T-helper 17 cell (primary cell): Measurements from ENCODE around the gene MAPKAP1. TPM values are rescaled to one million over a fixed set of nuclear protein-coding genes. Genes with fewer than 3 reads are reported as not detected.

Source experiments
- ATAC-seq: fragments of 150-1000 bp; cut with Tn5 transposase; 2 replicates; pipeline ENCODE4 v1.10.0; 2021; ENCODE audit warnings: mild to moderate bottlenecking, moderate library complexity
- DNase-seq, 3 donors: peaks; one replicate each; pipeline versions ENCODE4 v3.0.0 to v3.0.0-alpha.2; 2020 to 2021
- H3K9me3 ChIP-seq: one replicate; pipeline ENCODE4 v1.7.0; 2013; ENCODE audit warnings: low read length, mild to moderate bottlenecking; ENCODE audit not compliant: control insufficient read depth, poor library complexity, severe bottlenecking
- H3K27ac Mint-ChIP-seq: one replicate; pipeline ENCODE4 v1.8.0; 2022; ENCODE audit warnings: mild to moderate bottlenecking, moderate library complexity, mixed read lengths
- H3K27me3 Mint-ChIP-seq: one replicate; pipeline ENCODE4 v1.8.0; 2022; ENCODE audit warnings: mixed read lengths
- H3K36me3 Mint-ChIP-seq: one replicate; pipeline ENCODE4 v1.8.0; 2022; ENCODE audit warnings: low read depth, mixed read lengths
- H3K4me1 Mint-ChIP-seq: one replicate; pipeline ENCODE4 v1.8.0; 2022; ENCODE audit warnings: mild to moderate bottlenecking, mixed read lengths
- H3K4me3 Mint-ChIP-seq: one replicate; pipeline ENCODE4 v1.8.0; 2022; ENCODE audit warnings: mild to moderate bottlenecking, moderate library complexity, mixed read lengths
- total RNA-seq, 4 donors: library from RNA in 2 of 4; stranded (reverse) in 2 of 4; gene quantifications; one replicate each; pipeline ENCODE4 v1.2.3 and lab custom pipeline; 2022 to 2026

The MAPKAP1 gene
- total RNA-seq, 2 donors from 2014 or later = 46.6 to 52.9 TPM

DNA sequence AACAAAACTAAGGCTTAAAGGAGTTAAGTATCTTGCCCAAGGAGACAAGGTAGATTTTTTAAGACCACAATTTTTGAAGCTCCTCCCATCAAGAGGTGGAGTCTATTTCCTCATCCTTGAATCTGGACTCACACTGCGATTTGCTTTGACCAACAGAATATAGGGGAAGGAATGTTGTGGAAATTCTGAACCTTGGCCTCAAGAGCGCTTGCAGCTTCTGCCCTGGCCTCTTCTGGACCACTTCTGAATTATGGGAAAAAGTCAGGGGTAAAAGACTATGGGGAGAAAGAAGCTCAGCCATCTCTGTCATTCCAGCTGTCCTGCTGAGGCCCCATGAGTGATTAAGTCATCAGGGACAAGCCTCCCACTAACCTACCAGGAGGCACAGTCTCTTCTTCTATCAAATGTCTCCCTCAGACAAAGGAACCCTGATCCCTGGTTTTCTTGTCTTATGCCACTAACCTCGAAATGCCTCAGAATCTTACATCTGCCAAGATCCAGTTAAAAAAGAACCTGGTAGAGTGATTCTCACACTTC, 25.9 kb downstream of the MAPKAP1 start:
- H3K36me3 Mint-ChIP-seq = peaks cover 6% of the 10 kb centered on the region
- H3K4me3 Mint-ChIP-seq = no peak overlapping the region
- DNase-seq = no peak
- no peaks in the 10 kb centered on the region for H3K27me3 Mint-ChIP-seq
- H3K9me3 ChIP-seq = no peaks in the 10 kb centered on the region
- ATAC-seq = no peak
- peak overlapping the region; percentile 24 for H3K27ac Mint-ChIP-seq
- peaks cover 22% of the 10 kb centered on the region for H3K4me1 Mint-ChIP-seq

DNA sequence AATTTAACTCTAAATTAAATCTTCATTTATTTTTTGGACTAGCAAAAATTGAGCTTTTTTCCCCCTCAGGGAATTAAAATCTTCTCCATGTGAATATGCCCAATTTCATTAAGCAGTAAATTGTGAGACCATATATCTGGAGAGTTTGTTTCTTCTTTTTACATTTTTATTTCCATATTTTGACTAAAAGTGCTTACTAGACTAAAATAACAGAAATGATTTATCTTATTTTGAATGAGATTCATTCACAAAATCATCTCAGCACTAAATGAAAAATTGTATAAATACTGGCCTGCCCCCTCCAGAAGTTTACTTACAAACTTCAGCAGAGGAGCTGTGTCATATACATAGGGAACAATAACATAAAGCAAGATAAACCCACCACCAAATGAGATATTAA, 26.6 kb downstream of the MAPKAP1 start:
- H3K27me3 Mint-ChIP-seq = no peaks in the 10 kb centered on the region
- ATAC-seq (no peak), DNase-seq (no peak)
- H3K9me3 ChIP-seq = no peaks in the 10 kb centered on the region
- H3K27ac Mint-ChIP-seq = no peak overlapping the region
- peaks cover 6% of the 10 kb centered on the region for H3K36me3 Mint-ChIP-seq
- H3K4me1 Mint-ChIP-seq = peaks cover 20% of the 10 kb centered on the region
- H3K4me3 Mint-ChIP-seq = no peak overlapping the region

DNA sequence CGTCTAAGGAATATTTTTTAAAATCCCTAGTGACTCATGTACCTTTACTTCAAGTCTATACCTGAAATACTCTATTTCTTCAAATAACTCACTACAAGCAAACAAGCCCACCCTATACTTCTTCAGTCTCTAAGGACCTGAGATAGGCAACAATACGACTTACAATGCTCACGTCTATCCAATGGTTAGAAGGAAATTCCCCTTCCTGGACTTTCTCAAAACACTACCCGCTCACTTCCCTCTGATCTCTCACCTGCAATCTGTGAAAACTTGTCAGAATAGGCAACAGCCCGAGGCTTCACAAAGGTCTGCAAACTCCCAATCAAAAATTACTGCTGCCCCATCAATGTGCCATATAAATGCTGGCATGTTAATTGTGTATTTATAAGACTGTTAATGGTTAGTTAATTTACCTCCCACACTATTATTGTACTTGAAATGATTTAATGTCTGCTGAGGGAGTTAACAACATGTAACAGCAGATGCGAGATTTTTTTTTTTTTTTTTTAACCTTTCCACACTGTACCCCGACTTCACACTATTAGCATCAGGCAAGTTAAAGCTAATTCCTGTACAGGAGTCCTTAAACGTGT, 27.3 kb downstream of the MAPKAP1 start:
- H3K36me3 Mint-ChIP-seq = no peaks in the 10 kb centered on the region
- DNase-seq (no peak), ATAC-seq (no peak)
- peaks cover 20% of the 10 kb centered on the region for H3K4me1 Mint-ChIP-seq
- no peak overlapping the region for H3K27ac Mint-ChIP-seq
- H3K9me3 ChIP-seq = no peaks in the 10 kb centered on the region
- no peak overlapping the region for H3K4me3 Mint-ChIP-seq
- no peaks in the 10 kb centered on the region for H3K27me3 Mint-ChIP-seq

DNA sequence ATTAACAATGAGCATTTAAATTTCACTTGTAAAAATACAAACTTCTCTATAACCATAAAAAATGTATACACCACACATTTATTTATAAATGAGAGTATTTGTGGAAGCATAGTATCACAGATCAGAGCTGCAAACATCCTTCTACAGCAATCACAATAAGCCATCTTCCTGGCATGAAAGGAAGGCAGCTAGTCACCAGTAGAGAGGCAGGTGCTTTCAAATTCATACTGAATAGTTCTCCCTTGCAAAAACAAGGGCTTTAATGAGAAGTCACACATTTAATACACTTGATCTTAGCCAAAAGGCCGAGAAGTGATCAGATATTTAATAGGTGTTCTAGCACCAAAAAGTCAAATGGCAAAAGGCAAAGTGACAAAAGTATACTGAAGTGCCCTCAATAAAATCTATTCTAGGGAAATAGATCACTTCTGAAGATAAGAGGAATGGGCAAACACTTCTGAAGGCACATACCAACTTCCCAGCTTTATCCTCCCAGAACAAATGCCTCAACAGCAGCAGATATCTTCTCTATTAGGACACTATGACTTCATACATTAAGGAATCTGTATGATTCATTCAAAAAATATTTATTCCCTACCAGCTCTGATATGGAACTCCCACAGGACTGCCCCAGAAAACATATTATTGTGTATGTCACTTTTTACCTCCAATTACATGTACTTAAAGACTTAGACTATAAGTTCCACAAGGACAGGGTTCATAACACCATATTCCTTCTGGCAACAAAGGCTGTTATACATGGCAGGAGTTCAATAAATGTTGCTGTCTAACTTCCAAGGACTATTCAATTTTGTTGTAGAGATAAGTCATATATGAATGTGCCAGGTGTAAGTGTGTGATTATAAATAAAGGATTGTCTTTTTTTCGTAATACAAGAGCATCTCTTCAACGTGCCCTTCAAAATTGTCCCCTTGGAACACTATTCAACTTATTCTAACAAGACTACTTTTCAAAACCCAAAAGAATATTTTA, 31.7 kb downstream of the MAPKAP1 start:
- ATAC-seq (no peak), DNase-seq (no peak)
- Mint-ChIP-seq H3K27me3 (no peaks in the 10 kb centered on the region), H3K4me3 (no peak overlapping the region), H3K36me3 (peaks cover 4% of the 10 kb centered on the region), H3K27ac (peak overlapping the region; percentile 22), H3K4me1 (peaks cover 14% of the 10 kb centered on the region)
- H3K9me3 ChIP-seq = no peaks in the 10 kb centered on the region

DNA sequence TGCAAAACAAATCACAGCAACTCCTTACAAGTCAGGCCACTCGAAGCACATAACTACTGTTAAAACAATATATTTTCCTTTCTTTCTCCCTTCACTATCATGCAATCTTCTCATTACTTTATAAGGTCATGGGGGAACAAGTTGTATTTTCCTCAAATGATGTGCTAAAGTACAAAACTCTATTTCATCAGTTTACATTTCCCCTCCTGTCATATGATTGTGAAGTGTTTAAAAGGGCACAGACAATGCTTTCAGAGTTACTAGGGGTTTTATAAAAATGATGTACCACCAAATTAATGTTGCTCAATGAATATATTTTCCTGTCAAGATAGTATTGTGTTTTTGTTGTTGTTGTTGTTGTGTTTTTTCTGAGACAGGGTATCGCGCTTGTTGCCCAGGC, 34.1 kb downstream of the MAPKAP1 start:
- no peak for DNase-seq
- no peak for ATAC-seq
- Mint-ChIP-seq H3K4me3 (no peak overlapping the region), H3K36me3 (peaks cover 6% of the 10 kb centered on the region), H3K4me1 (peaks cover 9% of the 10 kb centered on the region), H3K27ac (no peak overlapping the region), H3K27me3 (no peaks in the 10 kb centered on the region)
- H3K9me3 ChIP-seq = no peaks in the 10 kb centered on the region

DNA sequence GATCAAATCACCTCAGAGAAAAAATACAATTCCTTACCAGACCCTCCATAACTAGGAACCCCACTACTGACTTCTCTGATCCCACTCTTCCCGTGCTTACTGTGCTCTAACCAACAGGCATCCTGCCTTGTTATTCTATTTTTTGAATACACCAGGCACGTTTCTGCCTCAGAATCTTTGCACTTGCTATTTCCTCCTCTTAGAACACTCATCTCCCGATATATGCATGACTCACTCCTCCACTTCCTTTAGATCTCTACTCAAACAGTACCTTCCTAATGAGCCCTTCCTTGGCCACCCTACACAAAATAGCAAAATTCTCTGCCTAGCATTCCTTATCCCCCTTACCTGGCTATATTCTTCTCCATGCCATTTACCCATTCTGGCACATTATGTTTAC, 43.9 kb downstream of the MAPKAP1 start:
- Mint-ChIP-seq H3K27me3 (no peaks in the 10 kb centered on the region), H3K27ac (peak overlapping the region; percentile 3), H3K4me1 (peaks cover 9% of the 10 kb centered on the region), H3K36me3 (peaks cover 11% of the 10 kb centered on the region), H3K4me3 (no peak overlapping the region)
- no peak for ATAC-seq
- DNase-seq = no peak
- H3K9me3 ChIP-seq = no peaks in the 10 kb centered on the region

DNA sequence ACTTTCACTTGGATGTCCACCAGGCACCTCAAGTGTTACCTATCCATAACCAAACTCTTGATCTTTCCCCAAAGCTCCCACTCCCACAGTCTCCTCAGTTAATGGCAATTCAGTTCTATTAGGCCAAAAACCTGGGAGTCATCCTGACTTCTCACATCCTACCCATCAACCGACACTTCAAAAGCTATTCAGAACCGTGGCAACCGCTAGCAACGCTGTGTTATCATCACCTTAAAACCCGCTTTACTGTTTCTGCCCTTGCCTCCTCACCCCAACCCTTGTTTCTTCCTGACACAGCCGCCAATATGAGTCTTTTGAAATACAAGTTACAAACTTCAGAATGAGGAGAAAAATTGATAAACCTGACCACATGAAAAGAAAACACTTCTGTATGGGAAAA, 46.5 kb downstream of the MAPKAP1 start:
- ATAC-seq (no peak), DNase-seq (no peak)
- Mint-ChIP-seq H3K27ac (no peak overlapping the region), H3K4me1 (peaks cover 14% of the 10 kb centered on the region), H3K27me3 (no peaks in the 10 kb centered on the region), H3K4me3 (no peak overlapping the region), H3K36me3 (peaks cover 8% of the 10 kb centered on the region)
- no peaks in the 10 kb centered on the region for H3K9me3 ChIP-seq

DNA sequence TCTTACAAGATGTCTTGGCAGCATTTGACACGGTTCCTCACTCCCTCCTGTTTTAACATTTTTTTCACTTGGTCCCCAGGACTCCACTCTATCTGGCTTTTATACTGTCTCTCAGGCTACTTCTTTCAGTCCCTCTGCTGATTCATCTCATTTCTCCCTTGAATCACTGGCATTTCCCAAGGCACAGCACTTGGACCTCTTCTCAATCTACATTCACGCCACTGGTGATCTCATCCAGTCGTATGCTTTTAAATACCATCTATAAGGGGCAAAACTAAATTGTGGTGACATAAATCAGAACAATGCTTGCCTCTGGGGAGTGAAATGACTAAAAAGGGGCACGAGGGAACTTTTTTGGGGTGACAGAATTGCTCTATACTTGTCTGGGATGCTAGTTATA, 47.1 kb downstream of the MAPKAP1 start:
- DNase-seq (no peak), ATAC-seq (no peak)
- Mint-ChIP-seq H3K27me3 (no peaks in the 10 kb centered on the region), H3K4me3 (no peak overlapping the region), H3K27ac (no peak overlapping the region), H3K36me3 (peaks cover 8% of the 10 kb centered on the region), H3K4me1 (peaks cover 14% of the 10 kb centered on the region)
- no peaks in the 10 kb centered on the region for H3K9me3 ChIP-seq

DNA sequence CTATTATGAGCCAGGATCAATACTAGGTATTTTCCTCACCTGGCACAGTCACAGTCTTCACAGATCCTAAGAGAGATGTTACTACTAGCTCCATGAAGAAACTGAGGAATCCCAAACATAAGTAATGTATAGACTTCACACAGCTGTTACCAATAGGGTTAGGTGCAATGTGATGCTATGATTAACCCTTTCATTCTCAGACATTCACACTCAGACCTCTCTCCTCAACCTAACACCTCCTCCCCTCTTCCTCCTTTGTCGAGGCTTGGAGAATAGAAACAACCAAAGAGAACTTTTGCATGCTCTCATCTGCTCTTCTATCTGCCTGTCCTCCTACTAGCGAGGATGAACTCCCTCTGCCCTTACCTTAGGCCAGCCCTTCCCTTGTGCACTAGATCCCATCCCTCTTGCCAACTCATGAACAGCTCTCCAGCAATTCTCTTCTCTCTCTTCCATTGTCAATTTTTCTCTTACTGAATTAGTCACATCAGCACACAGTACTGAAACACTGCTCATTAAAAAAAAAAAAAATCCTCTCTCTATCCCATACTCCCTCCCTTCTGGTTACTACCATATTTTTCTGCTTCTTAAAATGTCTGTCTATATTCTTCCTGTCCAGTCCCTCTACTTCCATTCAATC, 47.7 kb downstream of the MAPKAP1 start:
- peaks cover 8% of the 10 kb centered on the region for H3K36me3 Mint-ChIP-seq
- peaks cover 14% of the 10 kb centered on the region for H3K4me1 Mint-ChIP-seq

DNA sequence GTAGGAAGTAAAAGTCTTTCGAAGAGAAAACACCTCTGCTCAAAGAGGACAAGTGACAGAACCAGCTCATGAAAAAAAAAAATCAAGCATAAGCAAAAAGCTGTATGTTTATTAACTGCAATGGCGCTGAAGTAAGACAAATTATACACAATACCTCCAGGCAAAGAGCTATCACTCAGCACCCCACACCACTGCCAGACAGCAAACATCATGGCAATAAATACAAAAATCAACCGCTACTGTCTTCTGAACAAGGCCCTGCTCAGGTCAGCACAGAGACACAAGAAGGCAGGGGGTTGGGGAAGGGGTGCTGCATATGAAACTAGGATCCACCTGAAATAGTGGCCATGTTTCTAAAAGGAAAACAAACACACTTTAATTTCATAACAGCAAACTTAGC, 50.4 kb downstream of the MAPKAP1 start:
- Mint-ChIP-seq H3K27ac (no peak overlapping the region), H3K4me1 (peaks cover 11% of the 10 kb centered on the region), H3K4me3 (no peak overlapping the region), H3K36me3 (peaks cover 10% of the 10 kb centered on the region), H3K27me3 (no peaks in the 10 kb centered on the region)
- no peaks in the 10 kb centered on the region for H3K9me3 ChIP-seq
- ATAC-seq (no peak), DNase-seq (no peak)

More for the DNA sequence above, 47.7 kb downstream of the MAPKAP1 start:
- Mint-ChIP-seq H3K27me3 (no peaks in the 10 kb centered on the region), H3K4me3 (no peak overlapping the region), H3K27ac (no peak overlapping the region)
- no peak for ATAC-seq
- DNase-seq = no peak
- H3K9me3 ChIP-seq = no peaks in the 10 kb centered on the region

DNA sequence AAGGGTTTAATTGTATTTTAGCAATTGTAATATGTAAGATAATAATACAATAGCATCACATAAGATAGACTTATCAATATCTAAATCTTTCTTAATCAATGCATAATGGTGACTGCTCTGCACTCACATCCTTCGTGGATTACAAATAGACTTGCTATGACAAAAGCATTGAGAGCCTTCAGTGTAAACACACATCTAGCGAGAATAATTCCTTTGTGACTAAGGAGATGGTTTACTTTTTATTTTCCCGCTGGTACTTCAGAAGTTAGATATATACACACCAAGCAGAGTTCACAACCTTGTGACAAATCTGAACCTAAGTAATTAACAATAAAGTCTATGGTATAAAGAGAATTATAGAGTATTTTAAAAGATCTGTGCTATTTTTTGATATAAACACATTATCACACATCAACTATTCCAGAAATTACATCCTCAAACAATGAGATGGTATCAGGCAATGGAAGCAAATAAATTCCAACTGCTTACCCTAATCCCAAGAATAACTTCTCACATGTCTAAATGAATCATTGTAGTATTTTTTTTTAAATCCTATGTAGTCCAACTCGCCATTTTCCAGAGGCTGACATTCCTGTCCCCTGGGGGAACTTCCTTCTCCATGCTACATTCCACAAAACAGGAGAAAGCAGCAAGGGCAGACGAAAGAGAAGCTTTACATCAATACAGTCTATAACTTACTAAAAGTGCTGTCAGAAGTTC, 51.2 kb downstream of the MAPKAP1 start:
- no peaks in the 10 kb centered on the region for H3K27me3 Mint-ChIP-seq
- H3K4me1 Mint-ChIP-seq = peaks cover 13% of the 10 kb centered on the region

DNA sequence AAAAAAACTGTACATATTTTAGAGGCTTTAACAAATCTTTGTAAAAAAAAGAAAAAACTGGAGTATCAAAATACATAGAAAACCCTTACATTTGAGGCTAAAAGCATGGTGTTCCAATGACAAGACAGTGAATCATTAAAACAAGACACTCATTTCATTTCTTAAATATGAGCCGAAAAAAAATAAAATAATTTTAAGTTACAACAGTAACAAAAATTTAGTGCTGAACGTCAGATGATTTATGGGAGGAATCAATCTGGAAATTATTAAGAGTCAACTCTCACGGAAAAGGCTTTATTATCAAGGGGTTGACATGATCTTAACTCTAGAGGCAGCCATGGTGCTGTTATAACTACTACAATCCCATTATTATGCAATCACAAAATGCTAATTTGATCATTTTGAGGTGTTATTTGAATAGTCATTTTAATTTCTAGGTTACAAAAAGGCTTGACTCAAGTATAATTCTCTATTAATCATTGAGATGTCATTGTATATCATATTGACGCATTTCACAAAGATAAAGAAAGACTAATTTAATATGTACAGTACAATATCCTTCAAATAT, 51.9 kb downstream of the MAPKAP1 start:
- Mint-ChIP-seq H3K4me3 (no peak overlapping the region), H3K36me3 (peaks cover 13% of the 10 kb centered on the region), H3K27me3 (no peaks in the 10 kb centered on the region), H3K4me1 (peaks cover 20% of the 10 kb centered on the region), H3K27ac (no peak overlapping the region)
- DNase-seq = no peak
- ATAC-seq = no peak
- H3K9me3 ChIP-seq = no peaks in the 10 kb centered on the region

More for the DNA sequence above, 51.2 kb downstream of the MAPKAP1 start:
- H3K4me3 Mint-ChIP-seq = no peak overlapping the region
- no peak for DNase-seq
- H3K27ac Mint-ChIP-seq = no peak overlapping the region
- no peaks in the 10 kb centered on the region for H3K9me3 ChIP-seq
- no peak for ATAC-seq
- H3K36me3 Mint-ChIP-seq = peaks cover 10% of the 10 kb centered on the region
